PC-3 (cell line): ENCODE measurements around the gene STX7. TPM values are rescaled to one million over a fixed set of nuclear protein-coding genes. Genes with fewer than 3 reads are reported as not detected.

ENCODE experiments used
- ATAC-seq: fragments of 200-7000 bp; cut with Tn5 transposase; 2 replicates; pipeline ENCODE4 v1.9.1; 2020; ENCODE audit warnings: mild to moderate bottlenecking, moderate library complexity
- BruUV-seq: library from RNA; stranded (reverse); fragments of 400-500 nt; replicated peaks from 2 replicates; lab custom pipeline; 2021; lab: Mats Ljungman, UMichigan
- CTCF ChIA-PET: fragments of 300-600 bp; sonication (Branson Sonifier 250); formaldehyde crosslinking; loops from one replicate; lab custom pipeline; 2022; ENCODE audit warnings: antibody characterized with exemption; lab: Charles Lee
- POLR2A ChIA-PET: fragments of 300-600 bp; sonication (Branson Sonifier 250); formaldehyde crosslinking; loops from one replicate; lab custom pipeline; 2022; ENCODE audit warnings: antibody characterized with exemption; ENCODE audit not compliant: unreplicated experiment; lab: Charles Lee
- DNase-seq: peaks from one replicate; pipeline ENCODE4 v3.0.0-alpha.2; 2015
- H2AFZ ChIP-seq: fragments of 300-600 bp; sonication (generic); 2 replicates; pipeline ENCODE4 v1.6.0; 2016; ENCODE audit warnings: antibody characterized with exemption, low read length
- H3F3A ChIP-seq: fragments of 300-600 bp; sonication (generic); one replicate; pipeline ENCODE4 v1.6.0; 2017; ENCODE audit warnings: antibody characterized with exemption, low read length, control low read depth, mild to moderate bottlenecking; ENCODE audit not compliant: unreplicated experiment
- H3K27ac ChIP-seq: fragments of 300-600 bp; sonication (generic); 2 replicates; pipeline ENCODE4 v1.5.1; 2016; ENCODE audit warnings: mild to moderate bottlenecking, low read length
- H3K27me3 ChIP-seq: fragments of 300-600 bp; sonication (generic); 2 replicates; pipeline ENCODE4 v1.6.1; 2016; ENCODE audit warnings: low read length, mixed read lengths
- H3K36me3 ChIP-seq: fragments of 300-600 bp; sonication (generic); 2 replicates; pipeline ENCODE4 v1.6.1; 2016; ENCODE audit warnings: low read depth, mixed run types, low read length, mixed read lengths
- H3K4me1 ChIP-seq: fragments of 300-600 bp; sonication (generic); 2 replicates; pipeline ENCODE4 v1.5.1; 2016; ENCODE audit warnings: low read length; ENCODE audit not compliant: insufficient read depth
- H3K4me2 ChIP-seq: fragments of 300-600 bp; sonication (generic); 2 replicates; pipeline ENCODE4 v1.6.0; 2016; ENCODE audit warnings: low read length
- H3K4me3 ChIP-seq: fragments of 300-600 bp; sonication (generic); 2 replicates; pipeline ENCODE4 v1.5.1; 2016; ENCODE audit warnings: mild to moderate bottlenecking, low read length, mixed read lengths
- H3K79me2 ChIP-seq: fragments of 300-600 bp; sonication (generic); 2 replicates; pipeline ENCODE4 v1.6.1; 2017; ENCODE audit warnings: low read length, mixed read lengths
- H3K9ac ChIP-seq: fragments of 300-600 bp; sonication (generic); 2 replicates; pipeline ENCODE4 v1.6.0; 2016; ENCODE audit warnings: mild to moderate bottlenecking, low read length
- H3K9me2 ChIP-seq: fragments of 300-600 bp; sonication (generic); replicated peaks from 2 replicates; pipeline ENCODE4 v1.6.1; 2016; ENCODE audit warnings: mixed run types, low read length, mixed read lengths
- H3K9me3 ChIP-seq: fragments of 300-600 bp; sonication (generic); 2 replicates; pipeline ENCODE4 v1.6.1; 2016; ENCODE audit warnings: low read length, mixed read lengths
- H4K20me1 ChIP-seq: fragments of 300-600 bp; sonication (generic); 2 replicates; pipeline ENCODE4 v1.6.1; 2016; ENCODE audit warnings: low read length, mixed read lengths
- EZH2 ChIP-seq: fragments of 300-600 bp; sonication (generic); IDR thresholded peaks from one replicate; pipeline ENCODE4 v1.6.1; 2017; ENCODE audit warnings: antibody characterized with exemption, mild to moderate bottlenecking, low read length; ENCODE audit not compliant: unreplicated experiment
- EZH2phosphoT487 ChIP-seq: fragments of 300-600 bp; sonication (generic); IDR thresholded peaks from 2 replicates; pipeline ENCODE4 v1.6.1; 2018; ENCODE audit warnings: mild to moderate bottlenecking, antibody characterized with exemption, low read length, borderline replicate concordance
- intact Hi-C: fragments of 100-400 bp; cut with micrococcal nuclease; formaldehyde crosslinking; loops from 2 replicates; pipeline ENCODE4 v1.9.0; 2023
- total RNA-seq: library from RNA; depleted of rRNA; stranded (reverse); fragments of >200 nt; gene quantifications from 2 replicates; pipeline ENCODE4 v1.2.3, GENCODE V29; 2014
- TF ChIP-seq, protein P1 (sequence below): fragments of 300-600 bp; sonication (generic); conservative IDR thresholded peaks from 2 replicates; pipeline ENCODE4 v1.5.1; 2017; ENCODE audit warnings: antibody characterized with exemption, low read depth, mild to moderate bottlenecking, low read length

STX7 gene
- total RNA-seq, 1 experiment from 2014 or later = 27.4 TPM

GRCh38 chr6:132515386-132515785 lies 2.5 kb upstream of the STX7 start:
- Histone ChIP-seq H3K9me3 (no peaks in the 10 kb centered on the region), H3F3A (no peaks in the 10 kb centered on the region), H2AFZ (no peak overlapping the region), H3K9me2 (no peaks in the 10 kb centered on the region), H3K79me2 (peaks cover 22% of the 10 kb centered on the region), H3K9ac (no peak overlapping the region), H3K4me3 (no peak overlapping the region), H3K27ac (no peak overlapping the region), H4K20me1 (0 out of 2 replicates have a peak, but pooled peaks cover 9% of the 10 kb centered on the region), H3K4me2 (no peak overlapping the region), H3K36me3 (no peaks in the 10 kb centered on the region), H3K4me1 (peaks cover 18% of the 10 kb centered on the region), H3K27me3 (no peaks in the 10 kb centered on the region)
- POLR2A ChIA-PET = no interaction called here
- CTCF ChIA-PET = no interaction called here
- TF ChIP-seq EZH2 (no peak), EZH2phosphoT487 (no peak)
- TF ChIP-seq, protein P1, sequence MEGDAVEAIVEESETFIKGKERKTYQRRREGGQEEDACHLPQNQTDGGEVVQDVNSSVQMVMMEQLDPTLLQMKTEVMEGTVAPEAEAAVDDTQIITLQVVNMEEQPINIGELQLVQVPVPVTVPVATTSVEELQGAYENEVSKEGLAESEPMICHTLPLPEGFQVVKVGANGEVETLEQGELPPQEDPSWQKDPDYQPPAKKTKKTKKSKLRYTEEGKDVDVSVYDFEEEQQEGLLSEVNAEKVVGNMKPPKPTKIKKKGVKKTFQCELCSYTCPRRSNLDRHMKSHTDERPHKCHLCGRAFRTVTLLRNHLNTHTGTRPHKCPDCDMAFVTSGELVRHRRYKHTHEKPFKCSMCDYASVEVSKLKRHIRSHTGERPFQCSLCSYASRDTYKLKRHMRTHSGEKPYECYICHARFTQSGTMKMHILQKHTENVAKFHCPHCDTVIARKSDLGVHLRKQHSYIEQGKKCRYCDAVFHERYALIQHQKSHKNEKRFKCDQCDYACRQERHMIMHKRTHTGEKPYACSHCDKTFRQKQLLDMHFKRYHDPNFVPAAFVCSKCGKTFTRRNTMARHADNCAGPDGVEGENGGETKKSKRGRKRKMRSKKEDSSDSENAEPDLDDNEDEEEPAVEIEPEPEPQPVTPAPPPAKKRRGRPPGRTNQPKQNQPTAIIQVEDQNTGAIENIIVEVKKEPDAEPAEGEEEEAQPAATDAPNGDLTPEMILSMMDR = no peak
- DNase-seq = no peak
- intact Hi-C loops = no loop called here
- BruUV-seq = no TSS peak
- no peak for ATAC-seq

GRCh38 chr6:132513831-132514545 lies 1.1 kb upstream of the STX7 start:
- no peaks in the 10 kb centered on the region for H3K9me3 ChIP-seq
- no peaks in the 10 kb centered on the region for H3F3A ChIP-seq
- H3K4me2 ChIP-seq = peak overlapping the region; percentile 85
- peak overlapping the region; percentile 74 for H2AFZ ChIP-seq
- TF ChIP-seq EZH2 = no peak
- TF ChIP-seq EZH2phosphoT487 = no peak
- TF ChIP-seq, protein P1 = no peak
- no peaks in the 10 kb centered on the region for H3K9me2 ChIP-seq
- H4K20me1 ChIP-seq = 0 out of 2 replicates have a peak, but pooled peaks cover 9% of the 10 kb centered on the region
- H3K4me3 ChIP-seq = peak overlapping the region; percentile 68
- no peaks in the 10 kb centered on the region for H3K36me3 ChIP-seq
- DNase-seq (no peak), ATAC-seq (no peak)
- H3K9ac ChIP-seq = peak overlapping the region; percentile 83; the same call in 1 of the 2 replicates
- peaks cover 33% of the 10 kb centered on the region for H3K79me2 ChIP-seq
- BruUV-seq = no TSS peak
- ChIA-PET POLR2A (no interaction called here), CTCF (no interaction called here)
- 0 out of 2 replicates have a peak overlapping the region, but pooled peaks have one; percentile 9 for H3K27ac ChIP-seq
- intact Hi-C loops = no loop called here
- peaks cover 18% of the 10 kb centered on the region for H3K4me1 ChIP-seq
- no peaks in the 10 kb centered on the region for H3K27me3 ChIP-seq

GRCh38 chr6:132512342-132512637 lies 626 bp downstream of the STX7 start:
- no peaks in the 10 kb centered on the region for H3K9me2 ChIP-seq
- intact Hi-C loops = no loop called here
- peak overlapping the region; percentile 83 for H3K9ac ChIP-seq
- peak overlapping the region; percentile 74 for H2AFZ ChIP-seq
- no peaks in the 10 kb centered on the region for H3K9me3 ChIP-seq
- POLR2A ChIA-PET = no interaction called here
- H3K27ac ChIP-seq = peak overlapping the region; percentile 7; the same call in 1 of the 2 replicates
- H3K36me3 ChIP-seq = no peaks in the 10 kb centered on the region
- H3K4me1 ChIP-seq = peaks cover 18% of the 10 kb centered on the region
- peaks cover 50% of the 10 kb centered on the region for H3K79me2 ChIP-seq
- BruUV-seq = TSS peak; percentile 57
- no peaks in the 10 kb centered on the region for H3K27me3 ChIP-seq
- H3K4me3 ChIP-seq = peak overlapping the region; percentile 68
- no peaks in the 10 kb centered on the region for H3F3A ChIP-seq
- TF ChIP-seq, protein P1 = no peak
- TF ChIP-seq EZH2phosphoT487 = no peak
- CTCF ChIA-PET = no interaction called here
- no peak for ATAC-seq
- peak overlapping the region; percentile 85 for H3K4me2 ChIP-seq
- 0 out of 2 replicates have a peak, but pooled peaks cover 9% of the 10 kb centered on the region for H4K20me1 ChIP-seq
- no peak for DNase-seq
